SK-N-MC (cell line): ENCODE measurements around the gene GPR156.

ENCODE experiments used
- EZH2 ChIP-seq: fragments of 200-600 bp; sonication (generic); IDR thresholded peaks from one replicate; pipeline ENCODE4 v1.6.1; 2017; ENCODE audit warnings: antibody characterized with exemption
- FOXP2 ChIP-seq: optimal IDR thresholded peaks from 2 replicates; pipeline ENCODE3; 2011; ENCODE audit warnings: mild to moderate bottlenecking, moderate library complexity; ENCODE audit not compliant: insufficient read depth; ENCODE audit errors: extremely low read length, control extremely low read depth
- POLR2AphosphoS5 ChIP-seq: IDR thresholded peaks from 2 replicates; pipeline ENCODE4 v1.6.1; 2012; ENCODE audit warnings: mild to moderate bottlenecking, low read depth, low read length, borderline replicate concordance

GRCh38 chr3:120147072-120147871, 137.8 kb downstream of the GPR156 start:
- TF ChIP-seq POLR2AphosphoS5 (no peak), EZH2 (no peak), FOXP2 (no peak)
